ENCODE results near the gene PTAFR.
A peak's percentile ranks its signal among the peaks of the same experiment; 100 is the strongest.

PTAFR gene

GRCh38 chr1:28176492-28177470 is at the start of gene PTAFR:
Gene PTAFR, minus strand, starts transcription at chr1:28176690. Its CDS starts 25,669 bp downstream, at chr1:28151021.
- peak; percentile 9 for DNase-seq (ENCODE audit: extremely low spot score)
- POLR2A ChIA-PET = no interaction called here
- CTCF ChIA-PET = no interaction called here
- TF ChIP-seq TARDBP (IDR thresholded peaks at IDR 0.05) (no peak), NFRKB (IDR thresholded peaks at IDR 0.05) (no peak), ZNF384 (IDR thresholded peaks at IDR 0.05) (no peak), SUZ12 (IDR thresholded peaks at IDR 0.05) (no peak), HDGF (IDR thresholded peaks at IDR 0.05; ENCODE audit: borderline replicate concordance) (no peak), L3MBTL2 (conservative IDR thresholded peaks at IDR 0.05) (no peak), CTBP1 (IDR thresholded peaks at IDR 0.05; ENCODE audit: borderline replicate concordance) (no peak), FOXA1 (IDR thresholded peaks at IDR 0.05) (no peak), ARNT (IDR thresholded peaks at IDR 0.05) (no peak), LEF1 (IDR thresholded peaks at IDR 0.05; ENCODE audit: borderline replicate concordance) (no peak), FOXM1 (IDR thresholded peaks at IDR 0.05; ENCODE audit: borderline replicate concordance) (no peak), FOXK2 (IDR thresholded peaks at IDR 0.05) (no peak), BHLHE40 (IDR thresholded peaks at IDR 0.05; ENCODE audit: borderline replicate concordance) (no peak), SP1 (IDR thresholded peaks at IDR 0.05) (no peak), ELF4 (IDR thresholded peaks at IDR 0.05) (no peak), PKNOX1 (IDR thresholded peaks at IDR 0.05) (no peak)

- no peak for DNase-seq (ENCODE audit: extremely low spot score)
- TF ChIP-seq ZNF384 (IDR thresholded peaks at IDR 0.05) = no peak
- ChIA-PET CTCF (interaction anchor here (0.7 kb wide), 1 partner anchor 109 kb away, joined by 3 read pairs; no protein-coding TSS in a partner anchor), POLR2A (interaction anchor here (1.1 kb wide), 1 partner anchor 22 kb away, joined by 5 read pairs; the partner anchor contains the start of gene ATP5IF1)
These were observed 36.8 kb upstream of the PTAFR start for GRCh38 chr1:28213315-28213714.

GRCh38 chr1:28209700-28210099 is 33.2 kb upstream of the PTAFR start:
- TF ChIP-seq NFRKB (IDR thresholded peaks at IDR 0.05) (no peak), CTBP1 (IDR thresholded peaks at IDR 0.05; ENCODE audit: borderline replicate concordance) (no peak), ZNF384 (IDR thresholded peaks at IDR 0.05) (no peak), FOXA1 (IDR thresholded peaks at IDR 0.05) (no peak), ELF4 (IDR thresholded peaks at IDR 0.05) (no peak), LEF1 (IDR thresholded peaks at IDR 0.05; ENCODE audit: borderline replicate concordance) (no peak), TARDBP (IDR thresholded peaks at IDR 0.05) (no peak)
- no peak for DNase-seq (ENCODE audit: extremely low spot score)
- ChIA-PET POLR2A (interaction anchor here (1.0 kb wide), 1 partner anchor 160 kb away, joined by 4 read pairs; the partner anchor contains the start of gene PHACTR4), CTCF (interaction anchor here (0.6 to 2.0 kb wide), 7 partner anchors 11 to 142 kb away, joined by 3 to 11 read pairs (median 4); partner anchors contain the start of gene EYA3)

- peak; percentile 75 for DNase-seq (ENCODE audit: extremely low spot score)
- TF ChIP-seq PKNOX1 (IDR thresholded peaks at IDR 0.05) = peak; percentile 73
- no peak for TF ChIP-seq HDGF (IDR thresholded peaks at IDR 0.05; ENCODE audit: borderline replicate concordance)
- no peak for TF ChIP-seq SP1 (IDR thresholded peaks at IDR 0.05)
- TF ChIP-seq LEF1 (IDR thresholded peaks at IDR 0.05; ENCODE audit: borderline replicate concordance) = no peak
- no peak for TF ChIP-seq ELF4 (IDR thresholded peaks at IDR 0.05)
- no peak for TF ChIP-seq SUZ12 (IDR thresholded peaks at IDR 0.05)
- TF ChIP-seq ZNF384 (IDR thresholded peaks at IDR 0.05) = no peak
- POLR2A ChIA-PET = interaction anchor here (1.0 kb wide), 2 partner anchors 104 to 160 kb away, joined by 3 to 4 read pairs; partner anchors contain the start of gene PHACTR4
- CTCF ChIA-PET = interaction anchor here (0.5 to 2.0 kb wide), 12 partner anchors 12 to 159 kb away, joined by 3 to 11 read pairs (median 4); partner anchors contain the start of gene EYA3
These were observed 32.4 kb upstream of the PTAFR start for GRCh38 chr1:28208818-28209441.

GRCh38 chr1:28205243-28205642 is 28.8 kb upstream of the PTAFR start:
- no peak for DNase-seq (ENCODE audit: extremely low spot score)
- no peak for TF ChIP-seq PKNOX1 (IDR thresholded peaks at IDR 0.05)
- no peak for TF ChIP-seq BHLHE40 (IDR thresholded peaks at IDR 0.05; ENCODE audit: borderline replicate concordance)
- TF ChIP-seq ARNT (IDR thresholded peaks at IDR 0.05) = no peak
- ChIA-PET POLR2A (no interaction called here), CTCF (interaction anchor here (1.3 kb wide), 1 partner anchor 114 kb away, joined by 4 read pairs; no protein-coding TSS in a partner anchor)

GRCh38 chr1:28200234-28200873 is 23.9 kb upstream of the PTAFR start:
- ChIA-PET CTCF (no interaction called here), POLR2A (no interaction called here)
- DNase-seq (ENCODE audit: extremely low spot score) = no peak
- TF ChIP-seq FOXA1 (IDR thresholded peaks at IDR 0.05) = no peak
- no peak for TF ChIP-seq SP1 (IDR thresholded peaks at IDR 0.05)
- no peak for TF ChIP-seq BHLHE40 (IDR thresholded peaks at IDR 0.05; ENCODE audit: borderline replicate concordance)
- TF ChIP-seq SUZ12 (IDR thresholded peaks at IDR 0.05) = no peak
- TF ChIP-seq CTBP1 (IDR thresholded peaks at IDR 0.05; ENCODE audit: borderline replicate concordance) = no peak
- no peak for TF ChIP-seq ARNT (IDR thresholded peaks at IDR 0.05)
- TF ChIP-seq L3MBTL2 (conservative IDR thresholded peaks at IDR 0.05) = no peak
- no peak for TF ChIP-seq HDGF (IDR thresholded peaks at IDR 0.05; ENCODE audit: borderline replicate concordance)
- no peak for TF ChIP-seq FOXK2 (IDR thresholded peaks at IDR 0.05)
- no peak for TF ChIP-seq NFRKB (IDR thresholded peaks at IDR 0.05)
- TF ChIP-seq TARDBP (IDR thresholded peaks at IDR 0.05) = no peak
